Measurements from ENCODE around the gene RABGAP1. TPM values are rescaled to one million over a fixed set of nuclear protein-coding genes. Genes with fewer than 3 reads are reported as not detected.

RABGAP1 gene
- total RNA-seq, 2 experiments from 2014 or later: 16.8 to 46.6 TPM

GRCh38 chr9:122998448-122998847, 57.6 kb downstream of the RABGAP1 start:
- H2AFZ ChIP-seq (ENCODE audit: low read length): no peak overlapping the region
- TF ChIP-seq, protein P1, sequence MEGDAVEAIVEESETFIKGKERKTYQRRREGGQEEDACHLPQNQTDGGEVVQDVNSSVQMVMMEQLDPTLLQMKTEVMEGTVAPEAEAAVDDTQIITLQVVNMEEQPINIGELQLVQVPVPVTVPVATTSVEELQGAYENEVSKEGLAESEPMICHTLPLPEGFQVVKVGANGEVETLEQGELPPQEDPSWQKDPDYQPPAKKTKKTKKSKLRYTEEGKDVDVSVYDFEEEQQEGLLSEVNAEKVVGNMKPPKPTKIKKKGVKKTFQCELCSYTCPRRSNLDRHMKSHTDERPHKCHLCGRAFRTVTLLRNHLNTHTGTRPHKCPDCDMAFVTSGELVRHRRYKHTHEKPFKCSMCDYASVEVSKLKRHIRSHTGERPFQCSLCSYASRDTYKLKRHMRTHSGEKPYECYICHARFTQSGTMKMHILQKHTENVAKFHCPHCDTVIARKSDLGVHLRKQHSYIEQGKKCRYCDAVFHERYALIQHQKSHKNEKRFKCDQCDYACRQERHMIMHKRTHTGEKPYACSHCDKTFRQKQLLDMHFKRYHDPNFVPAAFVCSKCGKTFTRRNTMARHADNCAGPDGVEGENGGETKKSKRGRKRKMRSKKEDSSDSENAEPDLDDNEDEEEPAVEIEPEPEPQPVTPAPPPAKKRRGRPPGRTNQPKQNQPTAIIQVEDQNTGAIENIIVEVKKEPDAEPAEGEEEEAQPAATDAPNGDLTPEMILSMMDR (conservative IDR thresholded peaks at IDR 0.05; ENCODE audit: low read length): no peak
- no peak for TF ChIP-seq EZH2phosphoT487 (IDR thresholded peaks at IDR 0.05; ENCODE audit: borderline replicate concordance, low read depth, low read length)
- H3K9me3 ChIP-seq (ENCODE audit: low read length): no peaks in the 10 kb centered on the region
- peaks cover 52% of the 10 kb centered on the region for H3K36me3 ChIP-seq (ENCODE audit: insufficient read depth, low read length)
- H3K4me3 ChIP-seq (ENCODE audit: low read depth, low read length, poor library complexity, severe bottlenecking): no peak overlapping the region
- no peak for DNase-seq (ENCODE audit: low spot score)
- no peaks in the 10 kb centered on the region for H3K79me2 ChIP-seq (ENCODE audit: insufficient read depth, low read depth, low read length)
- no peaks in the 10 kb centered on the region for H3K9me2 ChIP-seq (ENCODE audit: insufficient read depth, low read length)
- no TSS peak for BruUV-seq (replicated peaks)
- intact Hi-C loops (cut with micrococcal nuclease; ENCODE audit: unreplicated experiment): no loop called here
- H3K27ac ChIP-seq (ENCODE audit: low read depth, low read length, poor library complexity, severe bottlenecking): no peak overlapping the region
- H4K20me1 ChIP-seq (ENCODE audit: insufficient read depth, low read length): no peaks in the 10 kb centered on the region
- no peaks in the 10 kb centered on the region for H3K4me1 ChIP-seq (ENCODE audit: insufficient read depth, low read length, poor library complexity, severe bottlenecking)
- ChIA-PET CTCF (ENCODE audit: unreplicated experiment) (no interaction called here), POLR2A (interaction anchor here (0.7 kb wide), 1 partner anchor 396 kb away, joined by 3 read pairs; no protein-coding TSS in a partner anchor)
- H3K4me2 ChIP-seq (ENCODE audit: low read length): no peak overlapping the region

GRCh38 chr9:123000371-123001068, 59.7 kb downstream of the RABGAP1 start:
- no peaks in the 10 kb centered on the region for H3K9me3 ChIP-seq (ENCODE audit: low read length)
- no peak for DNase-seq (ENCODE audit: low spot score)
- ChIA-PET CTCF (ENCODE audit: unreplicated experiment) (no interaction called here), POLR2A (interaction anchor here (0.7 kb wide), 1 partner anchor 105 kb away, joined by 3 read pairs; no protein-coding TSS in a partner anchor)
- no peak overlapping the region for H3K4me3 ChIP-seq (ENCODE audit: low read depth, low read length, poor library complexity, severe bottlenecking)
- no peaks in the 10 kb centered on the region for H4K20me1 ChIP-seq (ENCODE audit: insufficient read depth, low read length)
- intact Hi-C loops (cut with micrococcal nuclease; ENCODE audit: unreplicated experiment): no loop called here
- H3K4me2 ChIP-seq (ENCODE audit: low read length): no peak overlapping the region
- peaks cover 62% of the 10 kb centered on the region for H3K36me3 ChIP-seq (ENCODE audit: insufficient read depth, low read length)
- no peaks in the 10 kb centered on the region for H3K9me2 ChIP-seq (ENCODE audit: insufficient read depth, low read length)
- TF ChIP-seq EZH2phosphoT487 (IDR thresholded peaks at IDR 0.05; ENCODE audit: borderline replicate concordance, low read depth, low read length): no peak
- TF ChIP-seq, protein P1 (conservative IDR thresholded peaks at IDR 0.05; ENCODE audit: low read length): no peak
- H3K79me2 ChIP-seq (ENCODE audit: insufficient read depth, low read depth, low read length): no peaks in the 10 kb centered on the region
- H3K4me1 ChIP-seq (ENCODE audit: insufficient read depth, low read length, poor library complexity, severe bottlenecking): no peaks in the 10 kb centered on the region
- H2AFZ ChIP-seq (ENCODE audit: low read length): no peak overlapping the region
- BruUV-seq (replicated peaks): no TSS peak
- H3K27ac ChIP-seq (ENCODE audit: low read depth, low read length, poor library complexity, severe bottlenecking): no peak overlapping the region

DNA sequence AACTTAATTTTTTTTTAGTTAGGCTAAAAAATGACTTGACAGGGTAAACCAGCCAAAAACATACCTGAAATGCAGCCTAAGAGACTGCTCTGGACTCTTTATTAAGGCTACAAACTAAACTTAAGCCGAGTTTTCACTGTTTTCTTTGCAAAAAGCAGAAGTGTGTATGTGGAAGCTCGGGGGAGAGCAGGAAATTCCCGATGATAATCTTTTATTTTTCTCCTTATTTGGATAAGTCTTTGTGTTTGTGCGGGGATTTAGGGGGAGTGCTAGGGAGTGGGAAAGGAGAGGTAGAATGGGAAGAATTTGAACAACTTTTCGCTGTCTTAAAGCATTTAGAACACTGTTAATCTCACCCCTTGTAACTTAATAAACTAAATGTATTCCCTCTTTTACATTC, 61.9 kb downstream of the RABGAP1 start:
- Histone ChIP-seq H3K36me3 (ENCODE audit: insufficient read depth, low read length) (peaks cover 42% of the 10 kb centered on the region), H3K9me3 (ENCODE audit: low read length) (no peaks in the 10 kb centered on the region), H2AFZ (ENCODE audit: low read length) (no peak overlapping the region), H3K4me1 (ENCODE audit: insufficient read depth, low read length, poor library complexity, severe bottlenecking) (no peaks in the 10 kb centered on the region), H4K20me1 (ENCODE audit: insufficient read depth, low read length) (no peaks in the 10 kb centered on the region), H3K4me2 (ENCODE audit: low read length) (no peak overlapping the region), H3K27ac (ENCODE audit: low read depth, low read length, poor library complexity, severe bottlenecking) (no peak overlapping the region), H3K79me2 (ENCODE audit: insufficient read depth, low read depth, low read length) (no peaks in the 10 kb centered on the region), H3K4me3 (ENCODE audit: low read depth, low read length, poor library complexity, severe bottlenecking) (no peak overlapping the region), H3K9me2 (ENCODE audit: insufficient read depth, low read length) (no peaks in the 10 kb centered on the region)
- no peak for TF ChIP-seq EZH2phosphoT487 (IDR thresholded peaks at IDR 0.05; ENCODE audit: borderline replicate concordance, low read depth, low read length)
- TF ChIP-seq, protein P1 (conservative IDR thresholded peaks at IDR 0.05; ENCODE audit: low read length): no peak
- ChIA-PET CTCF (ENCODE audit: unreplicated experiment) (no interaction called here), POLR2A (interaction anchor here (0.6 kb wide), 1 partner anchor 109 kb away, joined by 3 read pairs; no protein-coding TSS in a partner anchor)
- BruUV-seq (replicated peaks): no TSS peak
- intact Hi-C loops (cut with micrococcal nuclease; ENCODE audit: unreplicated experiment): no loop called here
- no peak for DNase-seq (ENCODE audit: low spot score)
